ENCODE results near the gene SPTBN1. TPM values are rescaled to one million over a fixed set of nuclear protein-coding genes. Genes with fewer than 3 reads are reported as not detected.
A peak's percentile ranks its signal among the peaks of the same experiment; 100 is the strongest.

SPTBN1 gene
- total and polyA plus RNA-seq, 2 of the 13 experiments (the other 11 are each of a cell fraction or from before 2014, with no cell fraction given) = 123 to 299 TPM

DNA sequence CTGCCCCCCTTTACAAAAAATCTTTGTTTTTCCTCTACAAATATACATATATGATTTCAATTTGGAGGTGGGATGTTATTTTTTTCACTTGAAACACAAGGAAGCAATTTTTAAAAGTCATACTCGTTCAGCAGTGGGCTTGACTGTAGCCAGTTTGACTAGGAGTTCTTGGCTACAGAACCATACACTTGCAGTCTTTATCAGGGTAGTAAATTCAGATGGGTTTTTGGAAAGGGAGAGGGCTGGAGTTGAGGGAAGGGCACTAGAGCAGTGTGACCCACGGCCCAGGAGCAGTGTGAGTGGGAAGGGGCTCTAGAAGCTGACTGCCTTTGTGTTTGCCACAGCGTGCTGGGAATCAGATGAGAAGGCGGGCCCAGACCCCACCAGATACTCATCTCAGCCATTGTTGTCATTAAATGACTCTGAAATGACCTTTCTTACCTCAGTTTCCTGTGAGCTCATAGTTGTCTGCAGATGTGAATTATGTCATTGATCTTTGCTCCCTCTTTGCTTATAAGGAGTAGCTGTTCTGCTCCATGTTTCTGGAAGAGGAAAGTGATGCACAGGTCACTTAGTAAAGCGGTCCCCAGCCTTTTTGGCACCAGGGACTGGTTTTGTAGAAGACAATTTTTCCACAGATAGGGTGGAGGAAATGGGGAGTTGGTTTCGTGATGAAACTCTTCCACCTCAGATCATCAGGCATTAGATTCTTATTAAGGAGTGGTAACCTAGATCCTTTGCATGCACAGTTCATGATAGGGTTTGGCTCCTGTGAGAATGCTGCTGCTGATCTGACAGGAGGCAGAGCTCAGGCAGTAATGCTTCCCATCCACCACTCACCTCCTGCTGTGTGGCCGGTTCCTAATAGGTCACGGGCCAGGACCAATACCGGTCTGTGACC is 116.8 kb downstream of the SPTBN1 start (continued):
- TF ChIP-seq KIAA2018 (CRISPR knock-in tag; IDR thresholded peaks at IDR 0.05; ENCODE audit: borderline replicate concordance) (no peak), TSC22D2 (CRISPR knock-in tag; IDR thresholded peaks at IDR 0.05; ENCODE audit: borderline replicate concordance) (no peak; the same call in 1 of the 2 replicates), DPF2 (CRISPR knock-in tag; IDR thresholded peaks at IDR 0.05; ENCODE audit: borderline replicate concordance, low read depth) (peak; percentile 12), ZNF672 (CRISPR knock-in tag; IDR thresholded peaks at IDR 0.05) (no peak), POLR2A (IDR thresholded peaks at IDR 0.05; ENCODE audit: insufficient read depth in 1 of 2, low read depth in 2 of 2, low read length in 2 of 2) (peak in 1 of 2 experiments; percentile 32; a peak in 2 of 4 replicates), ZNF687 (CRISPR knock-in tag; IDR thresholded peaks at IDR 0.05) (peak; percentile 39), ONECUT2 (CRISPR knock-in tag; IDR thresholded peaks at IDR 0.05) (0 out of 2 replicates have a peak, but pooled peaks have one; percentile 4), MTF1 (CRISPR knock-in tag; IDR thresholded peaks at IDR 0.05) (no peak), SAP130 (CRISPR knock-in tag; IDR thresholded peaks at IDR 0.05; ENCODE audit: low read depth) (peak; percentile 5; the same call in 1 of the 2 replicates), ZNF180 (CRISPR knock-in tag; IDR thresholded peaks at IDR 0.05; ENCODE audit: borderline replicate concordance, low read depth) (no peak)
- TF ChIP-seq, protein P1, sequence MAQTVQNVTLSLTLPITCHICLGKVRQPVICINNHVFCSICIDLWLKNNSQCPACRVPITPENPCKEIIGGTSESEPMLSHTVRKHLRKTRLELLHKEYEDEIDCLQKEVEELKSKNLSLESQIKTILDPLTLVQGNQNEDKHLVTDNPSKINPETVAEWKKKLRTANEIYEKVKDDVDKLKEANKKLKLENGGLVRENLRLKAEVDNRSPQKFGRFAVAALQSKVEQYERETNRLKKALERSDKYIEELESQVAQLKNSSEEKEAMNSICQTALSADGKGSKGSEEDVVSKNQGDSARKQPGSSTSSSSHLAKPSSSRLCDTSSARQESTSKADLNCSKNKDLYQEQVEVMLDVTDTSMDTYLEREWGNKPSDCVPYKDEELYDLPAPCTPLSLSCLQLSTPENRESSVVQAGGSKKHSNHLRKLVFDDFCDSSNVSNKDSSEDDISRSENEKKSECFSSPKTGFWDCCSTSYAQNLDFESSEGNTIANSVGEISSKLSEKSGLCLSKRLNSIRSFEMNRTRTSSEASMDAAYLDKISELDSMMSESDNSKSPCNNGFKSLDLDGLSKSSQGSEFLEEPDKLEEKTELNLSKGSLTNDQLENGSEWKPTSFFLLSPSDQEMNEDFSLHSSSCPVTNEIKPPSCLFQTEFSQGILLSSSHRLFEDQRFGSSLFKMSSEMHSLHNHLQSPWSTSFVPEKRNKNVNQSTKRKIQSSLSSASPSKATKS (CRISPR knock-in tag; IDR thresholded peaks at IDR 0.05) = no peak
- TF ChIP-seq, protein P2, sequence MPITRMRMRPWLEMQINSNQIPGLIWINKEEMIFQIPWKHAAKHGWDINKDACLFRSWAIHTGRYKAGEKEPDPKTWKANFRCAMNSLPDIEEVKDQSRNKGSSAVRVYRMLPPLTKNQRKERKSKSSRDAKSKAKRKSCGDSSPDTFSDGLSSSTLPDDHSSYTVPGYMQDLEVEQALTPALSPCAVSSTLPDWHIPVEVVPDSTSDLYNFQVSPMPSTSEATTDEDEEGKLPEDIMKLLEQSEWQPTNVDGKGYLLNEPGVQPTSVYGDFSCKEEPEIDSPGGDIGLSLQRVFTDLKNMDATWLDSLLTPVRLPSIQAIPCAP (CRISPR knock-in tag; IDR thresholded peaks at IDR 0.05; ENCODE audit: low read depth) = no peak
